GM10266 (cell line): Measurements from ENCODE around the gene PLA2G4E.

Experiments used
- DNase-seq: peaks from one replicate; pipeline ENCODE4 v3.0.0; 2012; ENCODE audit errors: extremely low spot score
- TF ChIP-seq, protein P1 (sequence below): IDR thresholded peaks from 2 replicates; pipeline ENCODE4 v1.5.1; 2012; ENCODE audit warnings: mild to moderate bottlenecking, low read depth; ENCODE audit not compliant: control insufficient read depth, insufficient read depth; ENCODE audit errors: missing control alignments

Gene PLA2G4E

DNA sequence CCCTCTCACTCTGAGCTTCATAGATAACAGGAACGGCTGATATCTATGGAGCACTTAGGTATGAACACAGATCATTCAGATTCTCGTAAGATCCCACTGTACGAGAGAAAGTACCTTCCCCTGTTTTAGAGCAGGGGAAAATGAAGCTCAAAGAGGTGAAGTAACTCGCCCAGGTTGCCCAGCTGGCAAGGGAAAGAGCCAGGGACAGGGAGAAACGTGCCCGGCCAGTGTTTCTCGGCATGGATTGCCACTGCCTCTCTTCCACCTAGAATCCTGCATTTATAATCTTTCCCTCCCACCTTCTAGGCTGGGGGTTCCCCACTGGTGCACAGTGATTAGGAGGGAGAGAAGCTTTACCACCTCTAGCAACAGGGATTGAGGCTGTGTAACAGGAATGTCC lies 87.5 kb downstream of the PLA2G4E start:
- TF ChIP-seq, protein P1, sequence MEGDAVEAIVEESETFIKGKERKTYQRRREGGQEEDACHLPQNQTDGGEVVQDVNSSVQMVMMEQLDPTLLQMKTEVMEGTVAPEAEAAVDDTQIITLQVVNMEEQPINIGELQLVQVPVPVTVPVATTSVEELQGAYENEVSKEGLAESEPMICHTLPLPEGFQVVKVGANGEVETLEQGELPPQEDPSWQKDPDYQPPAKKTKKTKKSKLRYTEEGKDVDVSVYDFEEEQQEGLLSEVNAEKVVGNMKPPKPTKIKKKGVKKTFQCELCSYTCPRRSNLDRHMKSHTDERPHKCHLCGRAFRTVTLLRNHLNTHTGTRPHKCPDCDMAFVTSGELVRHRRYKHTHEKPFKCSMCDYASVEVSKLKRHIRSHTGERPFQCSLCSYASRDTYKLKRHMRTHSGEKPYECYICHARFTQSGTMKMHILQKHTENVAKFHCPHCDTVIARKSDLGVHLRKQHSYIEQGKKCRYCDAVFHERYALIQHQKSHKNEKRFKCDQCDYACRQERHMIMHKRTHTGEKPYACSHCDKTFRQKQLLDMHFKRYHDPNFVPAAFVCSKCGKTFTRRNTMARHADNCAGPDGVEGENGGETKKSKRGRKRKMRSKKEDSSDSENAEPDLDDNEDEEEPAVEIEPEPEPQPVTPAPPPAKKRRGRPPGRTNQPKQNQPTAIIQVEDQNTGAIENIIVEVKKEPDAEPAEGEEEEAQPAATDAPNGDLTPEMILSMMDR, result no peak
- no peak for DNase-seq

DNA sequence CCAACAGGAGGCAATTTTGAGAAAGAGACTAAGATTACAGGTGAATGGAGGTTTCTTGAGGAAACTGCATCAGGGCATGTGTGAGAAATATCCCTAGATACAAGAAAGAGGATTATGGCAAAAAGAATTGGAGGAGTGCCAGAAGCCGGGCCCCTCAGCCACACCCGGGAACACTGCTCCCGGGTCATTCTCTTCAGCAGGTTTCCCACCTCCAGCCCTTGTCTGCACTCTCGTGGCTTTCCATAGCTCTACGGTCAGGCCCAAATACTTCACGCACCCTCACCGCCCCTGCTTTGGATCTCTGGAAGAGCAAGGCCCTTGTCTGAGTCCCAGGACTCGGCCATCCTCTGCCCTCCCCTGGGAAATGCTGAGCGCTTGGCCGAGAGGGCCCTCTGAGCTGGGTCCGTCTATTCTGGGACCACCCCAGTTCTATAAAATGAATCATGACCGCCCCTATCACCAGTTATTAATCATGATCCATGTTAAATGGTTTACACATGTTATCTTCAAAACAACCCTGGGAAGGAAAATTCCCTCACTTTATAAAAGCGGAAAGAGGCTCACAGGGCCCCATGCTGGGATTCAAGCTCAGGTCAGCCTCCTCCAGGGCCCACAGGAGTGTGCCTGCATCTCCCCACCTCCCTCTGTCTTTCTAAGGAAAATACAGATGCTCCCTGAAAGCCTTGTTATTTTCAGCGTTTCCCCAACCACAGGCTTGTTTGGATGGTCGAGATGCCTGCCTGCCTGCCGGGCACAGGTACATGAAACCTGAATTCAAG lies 88.1 kb downstream of the PLA2G4E start:
- DNase-seq, result no peak

DNA sequence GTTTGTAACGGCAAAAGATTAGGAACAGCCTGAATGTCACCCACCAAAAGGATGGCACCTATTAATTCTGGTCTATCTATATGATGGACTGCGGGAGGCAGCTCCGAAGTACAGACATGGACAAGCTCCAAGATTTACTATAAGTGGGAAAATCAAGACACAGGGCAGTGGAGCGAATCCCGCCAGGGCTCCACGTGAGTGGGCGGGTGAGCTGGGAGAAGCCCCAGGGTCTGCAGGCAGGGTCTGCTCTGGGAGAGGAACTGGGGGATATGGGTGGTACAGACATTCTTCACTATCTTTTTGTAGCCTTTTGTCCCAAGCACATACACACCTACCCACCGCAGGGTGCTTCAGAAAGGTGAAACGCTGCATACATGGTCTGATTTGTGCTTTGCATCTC lies 88.7 kb downstream of the PLA2G4E start:
- TF ChIP-seq, protein P1, result no peak
- DNase-seq, result no peak

More for the DNA sequence above, 88.1 kb downstream of the PLA2G4E start:
- TF ChIP-seq, protein P1, result no peak
